Cerebellar nuclear complex (tissue), 1 donor: ENCODE results near the gene VGLL4.

Source experiments
- DNase-seq, 2 experiments: peaks; one replicate each; lab custom pipeline; 2025; lab: John Stamatoyannopoulos, UW

VGLL4 gene

GRCh38 chr3:11549580-11550140, 94.1 kb downstream of the VGLL4 start:
- no peak for DNase-seq

- peak in 1 of 2 experiments; percentile 28 for DNase-seq
Measured at GRCh38 chr3:11548721-11549131, 95.0 kb downstream of the VGLL4 start.

- DNase-seq = no peak
Measured at GRCh38 chr3:11547498-11547897, 96.2 kb downstream of the VGLL4 start.

- no peak for DNase-seq
Measured at GRCh38 chr3:11546657-11547302, 96.9 kb downstream of the VGLL4 start.

GRCh38 chr3:11545186-11545851, 98.4 kb downstream of the VGLL4 start:
- DNase-seq = no peak

GRCh38 chr3:11544412-11545181, 99.1 kb downstream of the VGLL4 start:
- DNase-seq = no peak

- DNase-seq = no peak
Measured at GRCh38 chr3:11543948-11544387, 99.7 kb downstream of the VGLL4 start.

- no peak for DNase-seq
Measured at GRCh38 chr3:11543141-11543947, 100.4 kb downstream of the VGLL4 start.

- DNase-seq = no peak
Measured at GRCh38 chr3:11542551-11542950, 101.2 kb downstream of the VGLL4 start.

- DNase-seq = no peak
Measured at GRCh38 chr3:11541321-11542303, 102.1 kb downstream of the VGLL4 start.

- DNase-seq = no peak
Measured at GRCh38 chr3:11539677-11540076, 104.0 kb downstream of the VGLL4 start.

GRCh38 chr3:11539218-11539617, 104.5 kb downstream of the VGLL4 start:
- no peak for DNase-seq

GRCh38 chr3:11538581-11538980, 105.1 kb downstream of the VGLL4 start:
- DNase-seq = no peak

- no peak for DNase-seq
Measured at GRCh38 chr3:11536936-11537612, 106.6 kb downstream of the VGLL4 start.

- DNase-seq = no peak
Measured at GRCh38 chr3:11536132-11536935, 107.4 kb downstream of the VGLL4 start.

GRCh38 chr3:11535243-11535960, 108.3 kb downstream of the VGLL4 start:
- DNase-seq = no peak

- no peak for DNase-seq
Measured at GRCh38 chr3:11534793-11535101, 109.0 kb downstream of the VGLL4 start.

GRCh38 chr3:11534011-11534792, 109.5 kb downstream of the VGLL4 start:
- DNase-seq = peak in 1 of 2 experiments; percentile 30
